HG02588 (cell line): ENCODE measurements around the gene NFS1.
"Not testable (repeated sequence)": the region's sequence is repeated elsewhere in the genome, so short reads cannot be mapped to it uniquely, and the experiment has no call there.

Experiments used
- ATAC-seq: cut with Tn5 transposase; IDR thresholded peaks from one replicate; pipeline ENCODE4 v1.9.1; 2021; ENCODE audit warnings: mild to moderate bottlenecking, moderate library complexity; ENCODE audit not compliant: unreplicated experiment

NFS1 gene

DNA sequence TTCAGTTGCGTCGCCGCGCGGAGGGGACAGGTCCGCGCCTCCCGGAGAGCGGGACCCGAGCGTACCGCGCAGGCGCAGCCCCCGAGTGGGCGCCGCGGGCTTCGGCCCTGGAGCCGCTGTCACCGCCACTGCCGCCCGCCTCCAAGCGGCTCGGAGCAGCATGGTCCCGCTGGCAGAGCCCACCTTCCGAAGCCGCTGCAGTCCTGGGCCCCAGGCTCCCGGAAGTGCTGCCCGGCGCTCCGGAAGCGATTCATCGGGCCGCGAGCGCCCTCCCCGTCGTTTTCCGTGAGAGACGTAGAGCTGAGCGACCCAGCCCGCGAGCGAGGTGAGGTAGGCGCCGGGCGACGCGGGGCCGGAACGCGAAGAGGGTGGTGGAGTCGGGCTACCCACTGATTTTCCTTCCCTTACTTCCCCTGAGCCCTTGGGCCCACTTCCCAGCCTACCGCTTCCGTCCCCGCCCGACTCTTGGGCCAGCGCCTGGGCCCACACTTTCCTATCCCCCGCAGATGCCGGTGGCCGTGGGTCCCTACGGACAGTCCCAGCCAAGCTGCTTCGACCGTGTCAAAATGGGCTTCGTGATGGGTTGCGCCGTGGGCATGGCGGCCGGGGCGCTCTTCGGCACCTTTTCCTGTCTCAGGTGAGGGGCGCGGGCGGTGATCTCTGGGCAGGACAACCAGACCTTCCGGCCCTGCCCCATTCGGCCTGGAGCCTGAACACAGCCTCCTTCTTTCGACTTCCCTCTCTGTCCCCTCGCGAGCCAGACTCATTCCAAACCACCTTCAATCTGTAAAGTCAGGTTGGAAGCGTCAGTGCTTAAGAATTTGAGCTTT, at the start of gene NFS1, which contains the start of gene ROMO1:
NFS1 (minus strand) TSS at position 226 of the 830 bp plus-strand sequence; CDS start at position 162, 64 bp downstream.
ROMO1 (plus strand) TSS at position 279 of the 830 bp plus-strand sequence; CDS start at position 507, 228 bp downstream.
- ATAC-seq = peak; percentile 79

DNA sequence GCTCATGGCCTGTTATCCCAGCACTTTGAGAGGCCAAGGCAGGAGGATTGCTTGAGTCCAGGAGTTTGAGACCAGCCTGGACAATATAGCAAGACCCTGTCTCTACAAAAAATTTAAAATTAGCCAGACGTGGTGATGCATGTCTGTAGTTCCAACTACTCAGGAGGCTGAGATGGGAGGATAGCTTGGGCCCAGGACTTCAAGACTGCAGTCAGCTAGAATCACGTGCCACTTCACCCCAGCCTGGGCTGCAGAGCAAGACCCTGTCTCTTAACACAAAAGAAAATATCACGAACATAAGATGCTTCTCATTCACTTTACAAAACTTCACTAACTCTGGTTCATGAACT, 45.3 kb upstream of the NFS1 start:
- ATAC-seq = not testable (repeated sequence)

DNA sequence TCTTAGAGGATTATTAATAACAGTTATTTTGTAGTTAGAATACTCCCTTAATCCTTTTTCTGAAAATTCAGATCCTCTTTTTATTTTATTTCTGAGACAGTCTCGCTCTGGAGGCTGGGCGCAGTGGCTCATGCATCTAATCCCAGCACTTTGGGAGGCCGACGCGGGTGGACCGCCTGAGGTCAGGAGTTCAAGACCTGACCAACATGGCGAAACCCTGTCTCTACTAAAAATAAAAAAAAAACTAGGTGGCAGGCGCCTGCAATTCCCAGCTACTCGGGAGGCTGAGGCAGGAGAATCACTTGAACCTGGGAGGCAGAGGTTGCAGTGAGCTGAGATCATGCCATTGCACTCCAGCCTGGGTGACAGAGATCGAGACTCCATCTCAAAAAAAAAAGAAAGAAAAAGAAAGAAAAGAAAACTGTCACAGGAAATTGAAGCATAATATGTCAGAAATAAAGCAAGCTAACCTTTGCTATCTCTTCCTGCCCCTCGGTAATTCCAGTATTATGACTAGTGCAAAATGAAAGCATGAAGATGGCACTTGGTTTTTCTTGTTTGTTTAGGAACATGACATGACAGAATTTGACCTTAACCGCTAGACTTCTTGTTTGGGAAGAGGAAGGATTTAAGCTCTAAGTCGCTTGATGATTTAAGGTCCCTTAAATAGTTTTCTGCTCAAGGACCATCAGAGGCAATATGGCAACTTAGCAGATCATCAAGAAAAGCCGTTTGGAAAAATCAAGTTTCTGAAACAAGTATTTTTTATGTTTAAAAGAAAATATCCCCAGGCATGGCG, 44.7 kb upstream of the NFS1 start:
- ATAC-seq = no peak

DNA sequence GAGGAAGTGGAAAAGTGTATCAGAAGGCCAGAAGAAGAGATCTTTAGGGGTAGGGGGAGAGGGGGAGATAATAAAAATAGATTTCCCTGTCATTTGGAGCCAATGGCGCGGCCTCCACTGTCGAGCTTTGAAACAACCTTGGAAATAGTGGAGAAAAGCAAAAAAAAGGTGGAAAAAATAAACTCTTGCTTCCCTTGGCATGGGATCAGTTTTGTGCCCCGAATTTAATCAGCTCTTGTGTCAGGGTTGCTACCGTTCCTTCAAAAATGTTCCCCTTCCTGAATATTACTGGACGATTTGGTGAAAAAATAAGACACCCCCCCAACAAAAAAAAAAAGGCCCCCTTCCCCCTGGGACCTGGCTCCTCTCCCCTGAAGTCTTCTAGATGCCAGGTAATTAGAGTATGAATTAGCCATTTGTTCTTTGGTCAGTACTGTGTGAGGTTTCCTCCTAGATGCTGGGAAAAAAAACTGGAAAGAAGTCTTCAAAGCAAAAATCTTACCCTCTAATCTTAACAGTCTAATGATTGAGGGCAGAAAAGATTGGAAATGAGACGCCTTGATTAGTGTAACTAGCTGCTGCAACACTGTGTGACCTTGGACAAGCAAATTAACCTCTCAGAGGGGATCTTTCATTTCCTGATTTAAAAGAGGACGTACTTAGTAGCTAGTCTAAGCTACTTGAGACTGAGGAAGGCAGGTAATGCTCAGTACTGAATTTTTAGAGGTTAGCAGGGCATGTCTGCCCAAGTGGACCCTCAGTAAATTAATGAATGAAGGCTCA, 43.8 kb upstream of the NFS1 start:
- no peak for ATAC-seq

DNA sequence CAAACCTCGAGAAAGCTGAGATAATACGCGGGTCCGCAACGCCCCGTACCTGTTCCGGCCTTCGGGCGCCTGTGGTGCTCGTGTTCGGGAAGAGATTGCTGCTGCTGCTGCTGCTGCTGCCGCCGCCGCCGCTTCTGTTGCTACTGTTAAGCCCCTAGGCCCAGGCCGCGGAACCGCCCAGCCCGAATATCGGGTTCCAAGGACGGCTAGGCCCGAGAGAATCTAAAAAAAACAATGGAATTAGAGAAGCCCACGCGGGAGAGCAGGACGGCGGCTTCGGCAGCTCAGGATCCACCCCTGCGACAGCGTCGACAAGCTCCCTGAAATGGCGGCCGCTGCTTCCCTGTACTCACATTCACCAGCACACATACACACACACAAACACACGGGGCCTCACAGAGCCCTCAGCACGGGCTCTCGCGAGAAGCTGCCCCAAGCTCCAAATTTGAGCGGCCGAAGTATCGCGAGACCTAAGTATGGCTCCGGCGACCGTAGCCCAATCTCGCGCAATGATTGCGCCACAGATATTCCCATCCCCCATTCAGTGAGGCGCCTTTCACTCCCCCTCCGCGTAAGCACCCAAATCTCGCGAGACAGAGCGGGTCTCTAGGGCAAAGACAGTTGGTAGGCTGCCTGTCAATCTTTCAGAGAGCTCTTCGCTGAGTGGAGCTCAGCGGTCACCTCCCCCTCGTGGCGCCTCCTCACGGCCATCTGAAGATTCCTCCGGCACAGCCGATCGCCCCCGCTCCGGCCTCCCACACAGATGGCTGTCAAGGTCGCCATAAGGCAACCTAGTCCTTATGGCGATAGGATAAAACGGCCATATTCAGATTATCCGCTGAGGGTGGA, 43.0 kb upstream of the NFS1 start, which contains the start of gene RBM39:
RBM39 (minus strand) TSS at position 369 of the 849 bp plus-strand sequence. CDS start 1,386 bp downstream, outside the sequence.
- ATAC-seq = peak; percentile 83

DNA sequence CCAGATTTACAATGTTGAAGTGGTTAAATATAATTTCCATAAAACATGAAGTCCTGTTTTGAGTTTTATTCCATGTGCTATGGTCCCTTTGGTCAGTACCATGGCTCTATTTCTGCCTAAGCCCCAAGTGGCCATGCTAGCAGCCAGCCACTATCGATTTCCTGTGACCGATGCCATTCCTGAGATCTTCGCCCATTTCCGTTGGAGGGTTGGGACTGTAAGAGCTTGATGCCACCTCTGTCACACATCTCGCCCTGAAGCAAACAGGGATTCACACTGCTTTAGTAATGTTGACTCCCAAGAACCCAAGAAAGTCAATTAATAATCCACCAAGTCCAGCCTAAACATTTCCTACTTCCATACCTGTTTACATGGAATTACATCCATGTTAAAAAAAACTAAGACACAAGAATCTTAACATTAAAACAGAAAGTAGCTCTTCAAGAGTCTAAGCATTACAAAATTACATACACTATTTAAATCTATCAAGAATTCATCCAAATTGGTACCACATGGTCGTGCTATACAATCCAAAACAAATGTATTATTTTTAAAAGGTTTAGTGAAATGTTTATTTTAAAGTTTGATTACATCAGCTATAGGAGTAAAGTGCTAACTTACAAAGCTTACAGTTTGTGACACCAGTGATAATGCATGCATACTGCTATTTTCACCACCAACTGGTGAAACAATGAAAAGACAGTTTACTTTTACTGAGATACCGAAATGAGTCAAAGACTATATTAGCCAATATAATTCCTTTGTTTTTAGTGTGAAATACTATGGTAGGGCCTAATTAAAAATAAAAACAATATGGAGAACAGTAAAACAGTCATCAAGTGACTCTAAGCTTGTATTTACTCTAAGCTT, 40.4 kb upstream of the NFS1 start:
- ATAC-seq = no peak

DNA sequence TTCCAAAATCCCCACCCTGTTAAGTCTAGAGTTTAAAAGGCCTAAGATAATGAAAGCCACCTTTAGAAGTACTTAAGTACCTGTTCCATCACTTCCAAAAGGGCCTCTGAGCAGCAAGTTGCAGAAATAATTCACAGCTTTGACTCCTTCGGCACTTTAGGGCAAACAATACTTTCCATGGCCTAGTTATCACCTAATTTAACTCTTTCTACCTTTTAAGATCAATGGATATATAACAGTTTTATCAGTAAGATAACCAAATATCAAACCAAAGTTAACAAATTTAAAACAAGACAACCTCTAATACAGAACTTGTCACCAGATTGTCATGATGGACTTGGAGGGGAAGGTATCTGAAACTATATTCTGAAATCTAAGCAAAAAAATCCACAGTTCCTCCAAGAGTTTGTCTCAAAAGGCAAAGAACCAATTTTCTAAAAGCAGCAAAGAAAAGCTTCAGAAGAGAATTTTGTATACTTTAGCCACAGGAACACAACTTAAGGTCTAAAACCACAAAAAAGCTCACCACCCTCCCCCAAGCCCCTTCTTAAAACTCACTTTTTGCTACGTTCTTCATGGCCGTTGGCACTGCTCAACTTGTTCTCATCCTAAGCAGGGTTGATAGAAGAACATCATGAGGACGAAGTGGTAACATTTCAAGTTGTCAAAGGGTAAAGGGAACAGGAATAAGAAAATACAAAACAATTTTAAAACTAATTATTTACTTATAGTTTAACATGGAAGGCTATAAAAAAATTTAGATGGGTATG, 39.4 kb upstream of the NFS1 start:
- no peak for ATAC-seq

DNA sequence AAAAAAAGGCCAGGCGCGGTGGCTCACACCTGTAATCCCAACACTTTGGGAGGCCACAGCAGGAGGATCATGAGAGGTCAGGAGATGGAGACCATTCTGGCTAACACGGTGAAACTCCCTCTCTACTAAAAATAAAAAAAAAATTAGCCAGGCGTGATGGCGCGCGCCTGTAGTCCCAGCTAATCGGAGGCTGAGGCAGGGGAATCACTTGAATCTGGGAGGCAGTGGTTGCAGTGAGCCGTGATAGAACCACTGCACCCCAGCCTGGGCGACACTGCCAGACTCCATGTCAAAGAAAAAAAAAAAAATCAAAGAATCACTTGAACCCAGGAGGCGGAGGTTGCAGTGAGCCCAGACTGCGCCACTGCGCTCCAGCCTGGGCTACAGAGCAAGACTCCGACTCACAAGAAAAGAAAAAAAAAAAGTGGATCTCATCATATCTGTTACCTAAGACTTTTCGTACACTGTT, 38.7 kb upstream of the NFS1 start:
- ATAC-seq = no peak

DNA sequence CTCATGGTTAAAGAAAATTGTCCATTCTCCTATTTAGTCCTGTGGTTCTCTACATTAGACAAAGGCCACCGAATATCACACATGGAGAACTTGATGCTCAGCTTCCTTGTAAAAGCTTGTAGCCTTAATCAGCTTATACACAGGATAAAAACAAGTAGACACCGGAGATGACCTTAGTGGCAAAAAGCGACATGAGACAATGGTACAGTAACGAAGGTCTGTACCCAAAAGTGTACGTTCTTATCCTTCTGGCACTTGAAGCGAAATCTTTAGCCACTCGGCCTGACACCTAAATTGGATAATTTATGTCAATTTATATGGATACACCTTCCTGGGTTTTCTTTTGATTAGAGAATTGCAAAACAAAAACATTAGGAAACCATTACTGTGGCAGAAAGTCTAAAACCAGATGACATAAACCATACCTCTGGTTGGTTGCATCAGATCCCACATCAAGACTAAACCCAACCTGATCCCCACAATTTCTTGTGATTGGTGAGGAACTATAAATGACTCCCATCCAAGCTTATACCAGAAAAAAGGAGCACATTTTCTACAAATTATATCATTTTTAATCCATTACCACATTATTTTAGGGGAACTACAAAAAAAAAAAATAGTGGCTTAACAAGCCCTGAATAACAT, 36.8 kb upstream of the NFS1 start:
- ATAC-seq = no peak

DNA sequence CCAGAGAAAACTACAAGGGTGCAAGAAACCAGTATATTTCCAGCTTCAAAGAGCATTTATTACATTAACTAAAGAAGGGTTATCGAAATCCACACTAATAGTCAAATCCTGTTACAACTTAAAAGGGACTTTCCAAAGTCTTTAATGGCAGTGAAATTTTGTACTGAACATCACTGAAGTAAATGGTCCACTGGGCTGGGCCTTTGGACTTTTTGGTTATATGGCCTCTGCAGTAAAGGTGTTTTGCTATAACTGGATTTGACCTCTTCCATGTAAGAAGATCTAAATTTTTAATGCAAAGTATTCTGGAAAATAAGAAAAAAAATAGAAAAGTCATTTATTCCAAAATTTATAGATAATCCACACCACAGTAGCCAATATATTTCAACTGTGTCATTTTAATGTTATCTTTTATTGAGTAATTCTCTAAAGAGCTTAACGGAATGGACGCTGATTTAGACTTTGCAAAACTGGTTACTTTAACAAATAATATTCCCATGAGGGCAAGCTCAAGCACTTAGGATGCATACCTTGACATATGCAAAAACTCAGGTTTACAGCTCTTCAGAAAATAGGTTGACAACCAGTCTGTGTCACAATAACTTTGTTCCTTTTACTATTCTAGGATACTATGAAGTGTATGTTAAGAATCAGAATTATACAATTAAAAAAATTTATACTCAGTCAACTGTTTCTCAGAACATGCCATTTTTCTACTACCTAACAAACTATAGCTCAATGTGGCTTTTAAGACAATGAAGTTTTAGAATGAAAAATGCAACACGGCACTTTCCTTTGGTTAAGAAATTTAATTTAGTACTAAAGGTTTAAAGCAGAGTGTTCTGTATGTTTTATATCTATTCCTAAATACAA, 35.9 kb upstream of the NFS1 start:
- no peak for ATAC-seq

DNA sequence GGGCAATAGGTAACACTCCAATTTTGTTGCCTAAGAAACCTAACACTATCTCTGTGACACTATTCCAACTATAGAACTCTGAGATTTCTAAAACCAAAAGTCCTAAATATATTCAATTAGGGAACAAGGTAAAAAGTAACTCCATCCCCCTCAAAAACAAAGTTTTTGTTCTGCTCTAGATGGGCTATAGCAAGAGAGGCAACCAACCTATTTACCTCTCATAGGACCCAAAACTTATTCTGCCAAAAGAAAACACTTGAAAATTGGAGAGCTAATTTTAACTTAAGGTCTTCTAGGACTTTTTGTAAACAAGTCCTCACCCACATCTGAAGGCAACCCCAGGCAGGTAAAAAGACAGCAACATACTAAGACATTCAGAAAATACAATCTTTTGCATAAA, 35.2 kb upstream of the NFS1 start:
- ATAC-seq = no peak

DNA sequence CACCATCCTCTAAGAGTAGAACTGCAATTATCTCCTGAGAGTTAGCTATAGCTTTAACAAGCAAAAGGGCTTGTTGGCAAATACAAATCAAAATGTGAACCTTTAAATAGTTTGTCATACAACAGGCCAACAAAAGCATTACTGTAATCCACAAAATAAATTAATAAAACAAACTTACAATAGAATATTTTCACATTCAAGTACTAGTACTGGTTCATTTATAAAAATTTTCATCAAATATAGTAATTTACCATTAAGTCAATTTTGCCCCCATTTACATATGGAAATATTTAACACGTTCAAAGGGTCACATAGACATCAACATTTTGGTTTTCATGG, 33.5 kb upstream of the NFS1 start:
- ATAC-seq = no peak

DNA sequence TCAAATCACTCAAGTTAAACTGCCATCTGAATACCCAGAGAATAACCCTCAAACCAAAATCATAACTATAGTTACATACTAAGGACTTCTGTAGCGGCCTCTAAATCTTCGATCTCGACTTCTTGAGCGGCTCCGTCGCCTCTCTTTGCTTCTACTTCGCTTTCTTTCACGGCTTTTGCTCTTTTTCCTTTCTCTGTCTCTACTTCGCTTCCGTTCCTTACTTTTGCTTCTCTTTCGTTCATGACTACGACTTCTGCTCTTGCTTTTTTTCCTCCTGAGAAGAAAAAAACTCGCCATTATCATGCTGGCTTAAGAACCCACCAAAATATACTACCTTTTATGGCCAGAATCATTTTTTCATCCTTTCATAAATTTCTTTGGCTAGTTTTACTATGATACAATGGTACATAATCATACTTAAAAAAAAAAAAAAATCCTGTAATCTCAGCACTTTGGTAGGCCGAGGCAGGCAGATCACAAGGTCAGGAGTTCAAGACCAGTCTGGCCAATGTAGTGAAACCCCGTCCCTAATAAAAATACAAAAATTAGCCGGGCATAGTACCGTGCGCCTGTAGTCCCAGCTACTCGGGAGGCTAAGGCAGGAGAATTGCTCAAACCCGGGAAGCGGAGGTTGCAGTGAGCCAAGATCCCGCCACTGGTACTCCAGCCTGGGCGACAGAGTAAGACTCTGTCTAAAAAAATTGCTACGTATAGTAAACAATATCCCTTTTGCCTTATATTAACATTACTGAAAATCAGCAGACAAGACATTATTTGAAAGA, 32.9 kb upstream of the NFS1 start:
- ATAC-seq = no peak

DNA sequence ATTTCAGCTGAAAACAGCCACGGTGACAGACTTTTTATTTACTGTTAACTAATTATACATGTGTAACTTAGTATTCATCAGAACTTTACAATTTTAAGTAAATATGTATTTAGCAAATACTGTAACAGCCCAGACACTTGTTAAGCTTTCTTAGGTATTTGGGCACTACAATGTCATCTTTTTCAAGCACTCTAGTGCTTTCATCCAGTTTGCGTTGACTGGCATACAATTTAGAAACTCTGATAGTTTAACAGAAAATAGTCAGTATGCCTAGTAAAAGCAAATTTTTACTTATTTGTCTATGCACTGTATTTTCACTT, 32.3 kb upstream of the NFS1 start:
- no peak for ATAC-seq

DNA sequence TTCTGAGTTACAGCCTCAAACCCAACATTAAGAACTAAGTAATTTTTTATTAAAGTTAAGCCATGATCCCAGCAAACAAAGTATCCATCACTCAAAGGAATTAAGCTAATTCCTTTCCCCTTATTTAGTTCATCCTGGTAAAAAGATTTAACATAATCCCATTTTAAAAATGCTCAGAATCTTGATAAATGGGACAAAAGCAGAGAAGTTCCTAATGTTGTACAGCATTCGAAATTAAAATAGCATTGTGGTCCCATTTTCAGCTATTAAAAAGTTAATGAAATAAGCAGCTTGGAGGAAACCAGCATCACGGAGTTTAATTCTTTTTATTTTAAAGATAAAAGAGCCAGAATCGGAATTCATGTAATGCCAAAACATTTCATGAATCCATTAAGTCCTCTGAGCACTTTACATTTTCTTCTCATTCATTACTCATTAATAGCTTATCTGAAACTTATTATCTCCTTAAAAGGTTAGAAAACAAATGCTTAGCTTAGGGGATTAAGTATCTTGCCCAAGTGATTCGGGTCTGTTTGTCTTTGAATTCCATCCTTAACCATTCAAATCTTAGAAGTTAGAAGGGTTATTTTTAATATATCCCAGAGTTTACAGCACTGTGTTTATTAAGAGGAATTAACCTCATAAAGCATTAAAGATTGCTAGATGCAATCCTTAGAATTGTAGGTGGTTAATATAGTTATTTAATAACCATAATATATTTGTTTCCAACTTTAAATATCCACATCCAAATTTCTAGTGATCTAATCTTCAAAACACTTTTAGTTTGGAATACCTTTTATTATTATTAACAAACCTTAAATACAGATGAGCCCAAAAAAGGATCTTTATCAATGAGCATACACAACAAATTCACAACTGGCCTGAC, 31.7 kb upstream of the NFS1 start:
- no peak for ATAC-seq
